Naive thymus-derived CD4-positive, alpha-beta T cell (primary cell): ENCODE results near the gene NFKBIA. TPM values are rescaled to one million over a fixed set of nuclear protein-coding genes. Genes with fewer than 3 reads are reported as not detected.

Source experiments
- ATAC-seq: fragments of 150-1000 bp; cut with Tn5 transposase; 2 replicates; pipeline ENCODE4 v1.10.0; 2021; ENCODE audit warnings: mild to moderate bottlenecking, moderate library complexity
- CTCF ChIA-PET: fragments of 350-600 bp; sonication (Branson Sonifier 250); formaldehyde crosslinking; loops from one replicate; lab custom pipeline; 2021; ENCODE audit warnings: antibody characterized with exemption; lab: Charles Lee
- POLR2A ChIA-PET: fragments of 350-600 bp; sonication (Branson Sonifier 250); formaldehyde crosslinking; loops from one replicate; lab custom pipeline; 2021; ENCODE audit warnings: antibody characterized with exemption, inconsistent platforms; lab: Charles Lee
- DNase-seq, 9 donors: peaks; one replicate each; pipeline versions ENCODE4 v3.0.0 to v3.0.0-alpha.2; 2020 to 2022; ENCODE audit warnings: mixed read lengths in 1 of 9
- H3K27ac ChIP-seq: one replicate; pipeline ENCODE4 v1.7.0; 2013; ENCODE audit warnings: mild to moderate bottlenecking, low read depth, low read length, moderate library complexity
- H3K27me3 ChIP-seq, 2 donors: one replicate each; pipeline ENCODE4 v1.7.0; 2013; ENCODE audit warnings: low read length in 2 of 2, mild to moderate bottlenecking in 2 of 2, moderate library complexity in 2 of 2; ENCODE audit not compliant: control insufficient read depth in 2 of 2, insufficient read depth in 2 of 2
- H3K36me3 ChIP-seq, 3 experiments: 1 replicate in 2 of 3; 2 replicates in 1 of 3; pipeline ENCODE4 v1.7.0; 2013; ENCODE audit warnings: low read length in 3 of 3, mild to moderate bottlenecking in 3 of 3, moderate library complexity in 1 of 3; ENCODE audit not compliant: insufficient read depth in 3 of 3, control insufficient read depth in 2 of 3
- H3K4me1 ChIP-seq, 2 donors: one replicate each; pipeline ENCODE4 v1.7.0; 2013; ENCODE audit warnings: low read length in 2 of 2, mild to moderate bottlenecking in 2 of 2, moderate library complexity in 1 of 2; ENCODE audit not compliant: control insufficient read depth in 2 of 2, insufficient read depth in 2 of 2
- H3K4me3 ChIP-seq: 2 replicates; pipeline ENCODE4 v1.7.0; 2013; ENCODE audit warnings: mild to moderate bottlenecking, low read length
- H3K9me3 ChIP-seq, 3 experiments: 1 replicate in 2 of 3; 2 replicates in 1 of 3; pipeline ENCODE4 v1.7.0; 2013; ENCODE audit warnings: low read length in 3 of 3; ENCODE audit not compliant: control insufficient read depth in 2 of 3
- H3K27ac Mint-ChIP-seq, 9 donors: one replicate each; pipeline ENCODE4 v1.8.0; 2020 to 2022; ENCODE audit warnings: mixed read lengths in 9 of 9, mild to moderate bottlenecking in 8 of 9, moderate library complexity in 5 of 9, inconsistent platforms in 2 of 9
- H3K27me3 Mint-ChIP-seq, 5 donors: one replicate each; pipeline ENCODE4 v1.8.0; 2021 to 2022; ENCODE audit warnings: mixed read lengths in 5 of 5, mild to moderate bottlenecking in 1 of 5
- H3K36me3 Mint-ChIP-seq, 5 donors: one replicate each; pipeline ENCODE4 v1.8.0; 2020 to 2022; ENCODE audit warnings: mixed read lengths in 5 of 5, mild to moderate bottlenecking in 3 of 5, inconsistent platforms in 1 of 5
- H3K4me1 Mint-ChIP-seq, 7 donors: one replicate each; pipeline ENCODE4 v1.8.0; 2020 to 2022; ENCODE audit warnings: mixed read lengths in 7 of 7, mild to moderate bottlenecking in 3 of 7, inconsistent platforms in 1 of 7
- H3K4me3 Mint-ChIP-seq, 10 donors: one replicate each; pipeline ENCODE4 v1.8.0; 2020 to 2022; ENCODE audit warnings: mild to moderate bottlenecking in 10 of 10, mixed read lengths in 10 of 10, moderate library complexity in 6 of 10, inconsistent platforms in 2 of 10
- H3K9me3 Mint-ChIP-seq, 11 donors: one replicate each; pipeline ENCODE4 v1.8.0; 2020 to 2022; ENCODE audit warnings: mixed read lengths in 11 of 11, mild to moderate bottlenecking in 4 of 11, inconsistent platforms in 1 of 11, moderate library complexity in 1 of 11
- intact Hi-C, 2 donors: fragments of 100-400 bp; cut with micrococcal nuclease; formaldehyde crosslinking; loops; one replicate each; pipeline ENCODE4 v1.15.1; 2023
- polyA plus RNA-seq, 2 donors: library from polyadenylated mRNA; unstranded; fragments of 300-500 nt; fragmentation: Illumina TruSeq; gene quantifications; one replicate each; pipeline ENCODE4 v1.2.3, GENCODE V29; 2021
- total RNA-seq, 6 experiments: library from RNA in 5 of 6; stranded (reverse) in 5 of 6; gene quantifications; 1 replicate in 5 of 6; 2 replicates in 1 of 6; pipeline ENCODE4 v1.2.3 and lab custom pipeline; 2021 to 2026

NFKBIA gene
- total and polyA plus RNA-seq, 7 experiments from 2014 or later, result 144 to 1,533 (median 246) TPM

GRCh38 chr14:35387219-35387618 is 17.3 kb downstream of the NFKBIA start:
- Mint-ChIP-seq H3K9me3 (no peaks in the 10 kb centered on the region), H3K27me3 (peaks cover 0 to 4% (median 0%) of the 10 kb centered on the region in 5 donors), H3K4me3 (no peak overlapping the region), H3K36me3 (no peaks in the 10 kb centered on the region), H3K4me1 (peaks cover 0 to 3% (median 0%) of the 10 kb centered on the region in 7 donors), H3K27ac (no peak overlapping the region)
- Histone ChIP-seq H3K9me3 (no peaks in the 10 kb centered on the region), H3K27me3 (no peaks in the 10 kb centered on the region), H3K27ac (no peak overlapping the region), H3K4me1 (peaks cover 0 to 4% of the 10 kb centered on the region in 2 donors), H3K4me3 (no peak overlapping the region), H3K36me3 (no peaks in the 10 kb centered on the region)
- ChIA-PET CTCF (no interaction called here), POLR2A (no interaction called here)
- ATAC-seq, result no peak
- no peak for DNase-seq
- intact Hi-C loops, result no loop called here

GRCh38 chr14:35386673-35387125 is 17.9 kb downstream of the NFKBIA start:
- POLR2A ChIA-PET, result no interaction called here
- no peaks in the 10 kb centered on the region for H3K27me3 ChIP-seq
- H3K27me3 Mint-ChIP-seq, result peaks cover 0 to 4% (median 0%) of the 10 kb centered on the region in 5 donors
- no peaks in the 10 kb centered on the region for H3K36me3 Mint-ChIP-seq
- no peaks in the 10 kb centered on the region for H3K9me3 ChIP-seq
- peaks cover 0 to 4% of the 10 kb centered on the region in 2 donors for H3K4me1 ChIP-seq
- no peak for DNase-seq
- H3K4me3 Mint-ChIP-seq, result no peak overlapping the region
- H3K27ac ChIP-seq, result no peak overlapping the region
- CTCF ChIA-PET, result no interaction called here
- peak overlapping the region in 1 of 9 donors; percentile 41 for H3K27ac Mint-ChIP-seq
- H3K4me3 ChIP-seq, result no peak overlapping the region
- intact Hi-C loops, result no loop called here
- no peaks in the 10 kb centered on the region for H3K9me3 Mint-ChIP-seq
- peaks cover 0 to 3% (median 0%) of the 10 kb centered on the region in 7 donors for H3K4me1 Mint-ChIP-seq
- no peaks in the 10 kb centered on the region for H3K36me3 ChIP-seq
- ATAC-seq, result no peak

- H3K9me3 Mint-ChIP-seq, result no peaks in the 10 kb centered on the region
- CTCF ChIA-PET, result no interaction called here
- no peak for DNase-seq
These were observed 19.3 kb downstream of the NFKBIA start for GRCh38 chr14:35385042-35385839.

GRCh38 chr14:35384455-35385041 is 20.0 kb downstream of the NFKBIA start:
- CTCF ChIA-PET, result no interaction called here
- Histone ChIP-seq H3K4me3 (no peak overlapping the region), H3K4me1 (no peaks in the 10 kb centered on the region), H3K27ac (no peak overlapping the region), H3K27me3 (no peaks in the 10 kb centered on the region), H3K36me3 (no peaks in the 10 kb centered on the region), H3K9me3 (no peaks in the 10 kb centered on the region)
- Mint-ChIP-seq H3K4me3 (no peak overlapping the region), H3K36me3 (no peaks in the 10 kb centered on the region), H3K9me3 (no peaks in the 10 kb centered on the region), H3K4me1 (peaks cover 0 to 3% (median 0%) of the 10 kb centered on the region in 7 donors), H3K27ac (peak overlapping the region in 2 of 9 donors; percentile 52 to 65), H3K27me3 (peaks cover 0 to 4% (median 0%) of the 10 kb centered on the region in 5 donors)
- intact Hi-C loops, result no loop called here
- no peak for ATAC-seq
- POLR2A ChIA-PET, result no interaction called here
- DNase-seq, result no peak

More at GRCh38 chr14:35385042-35385839, 19.3 kb downstream of the NFKBIA start:
- no peaks in the 10 kb centered on the region for H3K4me1 ChIP-seq
- no peaks in the 10 kb centered on the region for H3K27me3 ChIP-seq
- peak overlapping the region in 1 of 9 donors; percentile 82 for H3K27ac Mint-ChIP-seq
- H3K4me1 Mint-ChIP-seq, result peaks cover 0 to 3% (median 0%) of the 10 kb centered on the region in 7 donors
- no peaks in the 10 kb centered on the region for H3K9me3 ChIP-seq
- intact Hi-C loops, result no loop called here
- POLR2A ChIA-PET, result no interaction called here
- no peak for ATAC-seq
- peaks cover 0 to 4% (median 0%) of the 10 kb centered on the region in 5 donors for H3K27me3 Mint-ChIP-seq
- H3K27ac ChIP-seq, result no peak overlapping the region
- H3K36me3 Mint-ChIP-seq, result no peaks in the 10 kb centered on the region
- no peak overlapping the region for H3K4me3 ChIP-seq
- no peak overlapping the region for H3K4me3 Mint-ChIP-seq
- no peaks in the 10 kb centered on the region for H3K36me3 ChIP-seq

GRCh38 chr14:35383569-35384454 is 20.7 kb downstream of the NFKBIA start:
- ChIA-PET POLR2A (no interaction called here), CTCF (no interaction called here)
- H3K4me1 ChIP-seq, result no peaks in the 10 kb centered on the region
- H3K4me3 Mint-ChIP-seq, result no peak overlapping the region
- no peak overlapping the region for H3K27ac ChIP-seq
- H3K27ac Mint-ChIP-seq, result peak overlapping the region in 2 of 9 donors; percentile 41 to 65
- no peaks in the 10 kb centered on the region for H3K9me3 Mint-ChIP-seq
- H3K36me3 ChIP-seq, result no peaks in the 10 kb centered on the region
- no peaks in the 10 kb centered on the region for H3K9me3 ChIP-seq
- H3K36me3 Mint-ChIP-seq, result no peaks in the 10 kb centered on the region
- peaks cover 0 to 3% (median 0%) of the 10 kb centered on the region in 7 donors for H3K4me1 Mint-ChIP-seq
- H3K27me3 Mint-ChIP-seq, result peaks cover 0 to 4% (median 0%) of the 10 kb centered on the region in 5 donors
- intact Hi-C loops, result no loop called here
- no peak overlapping the region for H3K4me3 ChIP-seq
- ATAC-seq (no peak), DNase-seq (no peak)
- no peaks in the 10 kb centered on the region for H3K27me3 ChIP-seq

- intact Hi-C loops, result no loop called here
- ChIA-PET POLR2A (interaction anchor here (0.9 kb wide), 1 partner anchor 82 kb away, joined by 3 read pairs; no protein-coding TSS in a partner anchor), CTCF (interaction anchor here (1.0 kb wide), 1 partner anchor 24 kb away, joined by 3 read pairs; the partner anchor contains the start of gene NFKBIA)
- no peaks in the 10 kb centered on the region for H3K36me3 Mint-ChIP-seq
- DNase-seq (no peak), ATAC-seq (no peak)
- no peak overlapping the region for H3K27ac Mint-ChIP-seq
- no peaks in the 10 kb centered on the region for H3K9me3 Mint-ChIP-seq
- no peaks in the 10 kb centered on the region for H3K4me1 ChIP-seq
- peaks cover 0 to 3% (median 0%) of the 10 kb centered on the region in 5 donors for H3K27me3 Mint-ChIP-seq
- no peak overlapping the region for H3K4me3 Mint-ChIP-seq
- no peaks in the 10 kb centered on the region for H3K36me3 ChIP-seq
- no peaks in the 10 kb centered on the region for H3K9me3 ChIP-seq
- no peak overlapping the region for H3K27ac ChIP-seq
- H3K4me1 Mint-ChIP-seq, result peaks cover 0 to 3% (median 0%) of the 10 kb centered on the region in 7 donors
- H3K27me3 ChIP-seq, result no peaks in the 10 kb centered on the region
- no peak overlapping the region for H3K4me3 ChIP-seq
These were observed 23.8 kb downstream of the NFKBIA start for GRCh38 chr14:35380794-35381193.
